Lung (tissue), 12 donors: ENCODE results near the gene FAM98C. TPM values are rescaled to one million over a fixed set of nuclear protein-coding genes. Genes with fewer than 3 reads are reported as not detected.
"Not testable (repeated sequence)": the region's sequence is repeated elsewhere in the genome, so short reads cannot be mapped to it uniquely, and the experiment has no call there.

Experiments used
- ATAC-seq: fragments of 200-7000 bp; cut with Tn5 transposase; one replicate; pipeline ENCODE4 v1.9.1; 2020; ENCODE audit warnings: moderate number of reproducible peaks; ENCODE audit not compliant: insufficient read depth, low FRiP score
- DNase-seq, 3 donors: peaks; one replicate each; pipeline ENCODE4 v3.0.0-alpha.2; 2013 to 2017
- H3K27ac ChIP-seq, 2 donors: one replicate each; pipeline ENCODE4 v1.5.1; 2013; ENCODE audit warnings: mild to moderate bottlenecking in 2 of 2, moderate library complexity in 2 of 2, control low read depth in 1 of 2, inconsistent platforms in 1 of 2, low read depth in 1 of 2, low read length in 1 of 2
- H3K27me3 ChIP-seq, 3 donors: one replicate each; pipeline ENCODE4 v1.5.1; 2013; ENCODE audit warnings: low read length in 2 of 3; ENCODE audit not compliant: control insufficient read depth in 3 of 3, insufficient read depth in 3 of 3
- H3K36me3 ChIP-seq, 4 donors: one replicate each; pipeline ENCODE4 v1.5.1; 2013; ENCODE audit warnings: low read length in 4 of 4, mild to moderate bottlenecking in 1 of 4, moderate library complexity in 1 of 4; ENCODE audit not compliant: control insufficient read depth in 4 of 4, insufficient read depth in 4 of 4
- H3K4me1 ChIP-seq, 5 donors: one replicate each; pipeline ENCODE4 v1.5.1; 2013; ENCODE audit warnings: low read length in 5 of 5, mild to moderate bottlenecking in 2 of 5, moderate library complexity in 1 of 5; ENCODE audit not compliant: control insufficient read depth in 5 of 5, insufficient read depth in 5 of 5
- H3K4me3 ChIP-seq: one replicate; pipeline ENCODE4 v1.5.1; 2013; ENCODE audit warnings: mild to moderate bottlenecking, control low read depth, moderate library complexity
- H3K9ac ChIP-seq, 2 donors: one replicate each; pipeline ENCODE4 v1.5.1; 2013; ENCODE audit warnings: low read length in 2 of 2, control low read depth in 1 of 2; ENCODE audit not compliant: insufficient read depth in 1 of 2
- H3K9me3 ChIP-seq, 4 donors: one replicate each; pipeline ENCODE4 v1.5.1; 2013; ENCODE audit warnings: low read length in 3 of 4, mild to moderate bottlenecking in 1 of 4, moderate library complexity in 1 of 4; ENCODE audit not compliant: control insufficient read depth in 4 of 4, insufficient read depth in 3 of 4
- WGBS, 2 donors: extraction: QIAGEN DNeasy Blood & Tissue Kit; methylation state at CpG; one replicate each; pipeline ENCODE4 v1.1.7; 2013; 5-methylcytosine and 5-hydroxymethylcytosine counted together
- polyA plus RNA-seq, 2 donors: library from polyadenylated mRNA; stranded (reverse); fragments of 200-250 nt; gene quantifications; one replicate each; pipeline ENCODE4 v1.2.1, GENCODE V29; 2013
- total RNA-seq, 2 donors: library from RNA; depleted of rRNA in 1 of 2; stranded (reverse); fragments of >200 nt in 1 of 2; gene quantifications; one replicate each; pipeline ENCODE4 v1.2.1, GENCODE V29; 2014 to 2021
- TF ChIP-seq, protein P1 (sequence below): IDR thresholded peaks from 2 replicates; pipeline ENCODE4 v1.5.1; 2012; ENCODE audit warnings: mild to moderate bottlenecking; ENCODE audit errors: control extremely low read depth, extremely low read depth
- donor health status: control.
- donor health status: control.
- donor health status: Bipolar disorder and iron deficiency.
- donor health status: healthy.
- donor health status: DM: yes; HTN: yes; CAD: no.

Gene FAM98C
- total and polyA plus RNA-seq, 4 donors, result 13.1 to 22.0 (median 20.2) TPM

DNA sequence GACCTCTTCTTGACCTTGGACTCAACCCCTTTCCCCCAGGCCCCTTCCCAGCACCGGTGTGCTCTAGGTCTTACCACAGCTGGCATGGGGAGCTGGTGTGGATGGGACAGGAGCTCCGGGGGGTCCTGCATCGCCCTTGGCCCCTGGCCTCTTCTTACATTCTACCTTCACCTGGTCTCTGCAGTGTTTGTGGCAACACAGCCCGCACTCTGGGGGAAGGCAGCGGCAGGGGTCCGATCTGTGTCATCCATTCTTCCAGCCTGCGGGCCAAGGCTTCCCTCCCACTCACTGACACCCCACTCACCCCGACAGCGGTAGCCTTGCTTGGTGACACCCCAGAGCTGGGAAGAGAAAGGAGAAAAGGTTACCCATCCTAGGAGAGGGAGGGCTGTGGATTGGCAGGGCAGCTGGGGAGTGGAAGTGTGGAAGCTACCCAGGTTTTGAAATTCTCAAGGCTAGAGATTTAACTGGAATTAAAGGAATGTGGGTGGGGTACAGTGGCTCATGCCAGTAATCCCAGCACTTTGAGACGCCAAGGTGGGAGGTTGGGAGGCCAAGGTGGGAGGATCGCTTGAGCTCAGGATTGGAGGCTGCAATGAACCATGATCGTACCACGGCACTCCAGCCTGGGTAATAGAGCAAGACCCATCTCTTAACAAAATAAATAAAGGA, 8.3 kb downstream of the FAM98C start:
- no peak for DNase-seq

DNA sequence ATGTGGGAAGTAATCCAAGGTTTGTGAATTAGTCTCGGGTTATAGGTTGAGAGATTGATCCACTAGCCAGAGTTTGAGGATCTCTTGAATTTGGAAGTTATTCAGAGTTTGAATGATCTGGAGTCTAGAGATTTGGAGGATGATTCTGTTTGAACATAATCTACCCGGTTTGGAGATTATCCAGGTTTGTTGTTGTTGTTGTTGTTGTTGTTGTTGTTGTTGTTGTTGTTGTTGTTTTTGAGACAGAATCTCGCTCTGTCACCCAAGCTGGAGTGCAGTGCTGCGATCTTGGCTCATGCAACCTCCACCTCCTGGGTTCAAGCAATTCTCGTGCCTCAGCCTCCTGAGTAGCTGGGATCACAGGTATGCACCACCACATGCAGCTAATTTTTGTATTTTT, 9.0 kb downstream of the FAM98C start:
- not testable (repeated sequence) for DNase-seq

More for the DNA sequence above, 8.3 kb downstream of the FAM98C start:
- WGBS, 2 donors, result 90 to 92% methylated on average over 13 of the region's 13 CpGs
- Histone ChIP-seq H3K36me3 (peaks cover 0 to 10% (median 5%) of the 10 kb centered on the region in 4 donors), H3K9me3 (no peaks in the 10 kb centered on the region), H3K27ac (no peak overlapping the region), H3K4me1 (no peaks in the 10 kb centered on the region), H3K4me3 (no peak overlapping the region), H3K9ac (no peak overlapping the region), H3K27me3 (no peaks in the 10 kb centered on the region)
- TF ChIP-seq, protein P1, sequence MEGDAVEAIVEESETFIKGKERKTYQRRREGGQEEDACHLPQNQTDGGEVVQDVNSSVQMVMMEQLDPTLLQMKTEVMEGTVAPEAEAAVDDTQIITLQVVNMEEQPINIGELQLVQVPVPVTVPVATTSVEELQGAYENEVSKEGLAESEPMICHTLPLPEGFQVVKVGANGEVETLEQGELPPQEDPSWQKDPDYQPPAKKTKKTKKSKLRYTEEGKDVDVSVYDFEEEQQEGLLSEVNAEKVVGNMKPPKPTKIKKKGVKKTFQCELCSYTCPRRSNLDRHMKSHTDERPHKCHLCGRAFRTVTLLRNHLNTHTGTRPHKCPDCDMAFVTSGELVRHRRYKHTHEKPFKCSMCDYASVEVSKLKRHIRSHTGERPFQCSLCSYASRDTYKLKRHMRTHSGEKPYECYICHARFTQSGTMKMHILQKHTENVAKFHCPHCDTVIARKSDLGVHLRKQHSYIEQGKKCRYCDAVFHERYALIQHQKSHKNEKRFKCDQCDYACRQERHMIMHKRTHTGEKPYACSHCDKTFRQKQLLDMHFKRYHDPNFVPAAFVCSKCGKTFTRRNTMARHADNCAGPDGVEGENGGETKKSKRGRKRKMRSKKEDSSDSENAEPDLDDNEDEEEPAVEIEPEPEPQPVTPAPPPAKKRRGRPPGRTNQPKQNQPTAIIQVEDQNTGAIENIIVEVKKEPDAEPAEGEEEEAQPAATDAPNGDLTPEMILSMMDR, result no peak
- no peak for ATAC-seq

DNA sequence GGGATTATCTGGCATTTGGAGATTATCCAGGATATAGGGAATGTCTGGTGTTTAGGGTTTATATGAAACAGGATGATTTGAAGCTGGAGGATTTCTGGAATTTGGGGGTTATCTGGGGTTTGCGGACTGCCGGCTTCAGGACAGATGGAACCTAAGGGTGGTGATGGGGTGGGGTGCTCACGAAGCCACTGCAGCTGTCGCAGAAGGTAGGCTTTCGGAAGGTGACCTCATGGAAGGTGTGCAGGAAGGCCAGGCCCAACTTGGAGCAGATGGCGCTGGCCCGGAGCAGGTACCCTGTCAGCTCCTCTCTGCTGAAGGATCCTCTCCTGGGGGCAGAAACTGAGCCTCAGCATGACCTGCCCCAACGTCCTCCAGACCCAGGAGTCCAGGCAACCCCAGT, 9.6 kb downstream of the FAM98C start:
- 93 to 97% methylated on average over 8 of the region's 8 CpGs for WGBS, 2 donors
- H3K4me3 ChIP-seq, result no peak overlapping the region

More for the DNA sequence above, 9.0 kb downstream of the FAM98C start:
- not testable (repeated sequence) for H3K4me1 ChIP-seq, ATAC-seq, H3K27ac ChIP-seq, H3K27me3 ChIP-seq, H3K9me3 ChIP-seq, H3K9ac ChIP-seq, H3K4me3 ChIP-seq, H3K36me3 ChIP-seq
- WGBS, 2 donors, result 91 to 93% methylated on average over 5 of the region's 5 CpGs

DNA sequence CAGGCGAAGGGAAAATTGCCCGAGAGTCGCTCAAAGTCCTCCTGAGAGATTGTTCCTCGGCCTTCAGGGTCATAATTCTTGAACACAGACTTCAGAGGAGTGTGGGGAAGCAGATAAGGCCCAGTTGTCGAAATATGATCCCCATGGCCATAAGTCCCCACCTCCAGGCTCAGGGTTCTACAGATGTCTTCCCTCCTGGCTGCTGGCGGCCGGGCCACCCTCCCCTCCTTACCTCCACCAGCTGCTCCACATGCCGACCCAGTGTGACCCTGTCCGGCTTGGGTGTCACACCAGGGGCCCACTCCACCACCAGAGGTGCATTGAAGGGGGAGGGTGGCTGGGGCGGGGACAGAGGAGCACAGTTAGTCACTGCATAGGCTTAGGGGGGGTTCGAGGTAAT, 10.1 kb downstream of the FAM98C start:
- no peak for DNase-seq
- H3K9me3 ChIP-seq, result no peaks in the 10 kb centered on the region
- no peak overlapping the region for H3K4me3 ChIP-seq
- H3K36me3 ChIP-seq, result peaks cover 0 to 2% (median 0%) of the 10 kb centered on the region in 4 donors
- no peak overlapping the region for H3K27ac ChIP-seq
- TF ChIP-seq, protein P1, result no peak
- H3K4me1 ChIP-seq, result peaks cover 0 to 9% (median 0%) of the 10 kb centered on the region in 5 donors
- WGBS, 2 donors, result 81 to 90% methylated on average over 11 of the region's 11 CpGs
- no peaks in the 10 kb centered on the region for H3K27me3 ChIP-seq
- no peak for ATAC-seq
- no peak overlapping the region for H3K9ac ChIP-seq

More for the DNA sequence above, 9.6 kb downstream of the FAM98C start:
- Histone ChIP-seq H3K27ac (no peak overlapping the region), H3K9ac (no peak overlapping the region), H3K9me3 (no peaks in the 10 kb centered on the region), H3K36me3 (peaks cover 0 to 2% (median 0%) of the 10 kb centered on the region in 4 donors), H3K27me3 (no peaks in the 10 kb centered on the region), H3K4me1 (peaks cover 0 to 5% (median 0%) of the 10 kb centered on the region in 5 donors)
- no peak for ATAC-seq
- no peak for DNase-seq
- TF ChIP-seq, protein P1, result no peak
